K562 (cell line): ENCODE results near the gene ST6GAL1. TPM values are rescaled to one million over a fixed set of nuclear protein-coding genes. Genes with fewer than 3 reads are reported as not detected.

ENCODE experiments used
- EP400 ChIP-seq: fragments of 450-650 bp; IDR thresholded peaks from 2 replicates; pipeline ENCODE4 v1.6.1; 2017; ENCODE audit warnings: antibody characterized with exemption, mild to moderate bottlenecking, moderate library complexity
- JUN ChIP-seq, 2 experiments: sonication (generic) in 1 of 2; formaldehyde crosslinking in 1 of 2; IDR thresholded peaks; 2 replicates each; pipeline versions ENCODE4 v1.6.1 to v1.8.0; 2012 to 2022; ENCODE audit warnings: borderline replicate concordance in 2 of 2, mild to moderate bottlenecking in 2 of 2, improper control_type of control experiment in 1 of 2, low read depth in 1 of 2, low read length in 1 of 2, missing genetic modification reagents in 1 of 2
- KDM5B ChIP-seq: fragments of 200-600 bp; sonication (generic); IDR thresholded peaks from 2 replicates; pipeline ENCODE4 v1.6.1; 2012; ENCODE audit warnings: low read depth, mild to moderate bottlenecking, moderate library complexity, low read length, control low read depth, inconsistent platforms; ENCODE audit not compliant: insufficient replicate concordance
- MCM2 ChIP-seq: fragments of 450-650 bp; IDR thresholded peaks from 2 replicates; pipeline ENCODE4 v1.6.1; 2017; ENCODE audit warnings: low read depth, mild to moderate bottlenecking
- NR2C2 ChIP-seq, 2 experiments: fragments of 200-800 bp in 1 of 2; sonication (Bioruptor generic) in 1 of 2; sonication (generic) in 1 of 2; formaldehyde crosslinking in 1 of 2; IDR thresholded peaks; 2 replicates each; pipeline versions ENCODE4 v1.6.1 to v1.8.0; 2016 to 2022; ENCODE audit warnings: mild to moderate bottlenecking in 1 of 2, missing compliant biosample characterization in 1 of 2, missing genetic modification characterization in 1 of 2, missing genetic modification reagents in 1 of 2
- PHB ChIP-seq: fragments of 250-450 bp; sonication (Bioruptor Pico); IDR thresholded peaks from 2 replicates; pipeline ENCODE4 v1.5.0; 2021
- RBFOX2 ChIP-seq: fragments of 200-400 bp; formaldehyde crosslinking; IDR thresholded peaks from 2 replicates; pipeline ENCODE4 v1.6.1; 2017; ENCODE audit warnings: low read depth, mild to moderate bottlenecking, low read length, moderate library complexity
- ZBTB8A ChIP-seq: fragments of 450-650 bp; IDR thresholded peaks from 2 replicates; pipeline ENCODE4 v1.6.1; 2018; ENCODE audit warnings: mild to moderate bottlenecking, moderate library complexity; ENCODE audit not compliant: partially characterized antibody
- ZFP1 ChIP-seq: fragments of 450-650 bp; formaldehyde crosslinking; IDR thresholded peaks from 2 replicates; pipeline ENCODE4 v1.4.0; 2020; ENCODE audit warnings: mild to moderate bottlenecking, mixed read lengths
- ZKSCAN8 ChIP-seq: fragments of 200-800 bp; sonication (Bioruptor generic); IDR thresholded peaks from 2 replicates; pipeline ENCODE4 v1.6.1; 2016; ENCODE audit warnings: missing genetic modification characterization, missing compliant biosample characterization
- ZNF121 ChIP-seq: sonication (generic); formaldehyde crosslinking; conservative IDR thresholded peaks from 2 replicates; pipeline ENCODE4 v1.8.0; 2022; ENCODE audit warnings: missing genetic modification reagents
- ZNF239 ChIP-seq: fragments of 250-450 bp; sonication (Bioruptor Pico); IDR thresholded peaks from 2 replicates; pipeline ENCODE4 v1.4.0; 2020; ENCODE audit warnings: mild to moderate bottlenecking
- polyA plus RNA-seq, 8 experiments: library from polyadenylated mRNA; depleted of rRNA in 4 of 8; stranded (reverse) in 5 of 8; unstranded in 3 of 8; fragments of >200 nt; fragmentation: Nextera tagmentation in 2 of 8; fragmentation: Illumina TruSeq in 1 of 8; extraction: Ambion mirVana in 2 of 8; extraction: Trizol in 1 of 8; gene quantifications; 2 replicates each; pipeline versions ENCODE4 v1.2.1 to v1.2.3, GENCODE V29; 2011 to 2014; ENCODE audit warnings: inconsistent platforms in 1 of 8, missing spikeins in 1 of 8
- total RNA-seq, 7 experiments: library from RNA; depleted of rRNA in 6 of 7; stranded (reverse); fragments of >200 nt in 6 of 7; fragmentation: Illumina TruSeq in 2 of 7; extraction: Trizol in 2 of 7; gene quantifications; 2 replicates each; pipeline versions ENCODE4 v1.2.1 to v1.2.3, GENCODE V29; 2011 to 2021; ENCODE audit warnings: low replicate concordance in 1 of 7
- TF ChIP-seq, protein P1 (sequence below): sonication (generic); formaldehyde crosslinking; IDR thresholded peaks from 2 replicates; pipeline ENCODE4 v1.8.0; 2023; ENCODE audit warnings: mild to moderate bottlenecking, missing genetic modification reagents
- TF ChIP-seq, protein P2 (sequence below), 3 experiments: fragments of 200-800 bp in 1 of 3; fragments of 250-450 bp in 1 of 3; fragments of 450-650 bp in 1 of 3; sonication (Bioruptor Pico) in 1 of 3; sonication (Bioruptor generic) in 1 of 3; formaldehyde crosslinking in 1 of 3; IDR thresholded peaks; 2 replicates each; pipeline versions ENCODE4 v1.6.1 to v1.8.0; 2016 to 2022; ENCODE audit warnings: mild to moderate bottlenecking in 2 of 3, missing genetic modification characterization in 2 of 3, missing compliant biosample characterization in 1 of 3, moderate library complexity in 1 of 3

Gene ST6GAL1
- total and polyA plus RNA-seq, 9 of the 15 experiments (the other 6 are each of a cell fraction or from before 2014, with no cell fraction given): 31.9 to 145 (median 71.0) TPM

GRCh38 chr3:186997473-186997939 lies 67.2 kb downstream of the ST6GAL1 start (continued):
- TF ChIP-seq, protein P1, sequence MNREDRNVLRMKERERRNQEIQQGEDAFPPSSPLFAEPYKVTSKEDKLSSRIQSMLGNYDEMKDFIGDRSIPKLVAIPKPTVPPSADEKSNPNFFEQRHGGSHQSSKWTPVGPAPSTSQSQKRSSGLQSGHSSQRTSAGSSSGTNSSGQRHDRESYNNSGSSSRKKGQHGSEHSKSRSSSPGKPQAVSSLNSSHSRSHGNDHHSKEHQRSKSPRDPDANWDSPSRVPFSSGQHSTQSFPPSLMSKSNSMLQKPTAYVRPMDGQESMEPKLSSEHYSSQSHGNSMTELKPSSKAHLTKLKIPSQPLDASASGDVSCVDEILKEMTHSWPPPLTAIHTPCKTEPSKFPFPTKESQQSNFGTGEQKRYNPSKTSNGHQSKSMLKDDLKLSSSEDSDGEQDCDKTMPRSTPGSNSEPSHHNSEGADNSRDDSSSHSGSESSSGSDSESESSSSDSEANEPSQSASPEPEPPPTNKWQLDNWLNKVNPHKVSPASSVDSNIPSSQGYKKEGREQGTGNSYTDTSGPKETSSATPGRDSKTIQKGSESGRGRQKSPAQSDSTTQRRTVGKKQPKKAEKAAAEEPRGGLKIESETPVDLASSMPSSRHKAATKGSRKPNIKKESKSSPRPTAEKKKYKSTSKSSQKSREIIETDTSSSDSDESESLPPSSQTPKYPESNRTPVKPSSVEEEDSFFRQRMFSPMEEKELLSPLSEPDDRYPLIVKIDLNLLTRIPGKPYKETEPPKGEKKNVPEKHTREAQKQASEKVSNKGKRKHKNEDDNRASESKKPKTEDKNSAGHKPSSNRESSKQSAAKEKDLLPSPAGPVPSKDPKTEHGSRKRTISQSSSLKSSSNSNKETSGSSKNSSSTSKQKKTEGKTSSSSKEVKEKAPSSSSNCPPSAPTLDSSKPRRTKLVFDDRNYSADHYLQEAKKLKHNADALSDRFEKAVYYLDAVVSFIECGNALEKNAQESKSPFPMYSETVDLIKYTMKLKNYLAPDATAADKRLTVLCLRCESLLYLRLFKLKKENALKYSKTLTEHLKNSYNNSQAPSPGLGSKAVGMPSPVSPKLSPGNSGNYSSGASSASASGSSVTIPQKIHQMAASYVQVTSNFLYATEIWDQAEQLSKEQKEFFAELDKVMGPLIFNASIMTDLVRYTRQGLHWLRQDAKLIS (CRISPR knock-in tag): no peak
- TF ChIP-seq KDM5B (no peak), PHB (CRISPR knock-in tag) (no peak), ZKSCAN8 (no peak), NR2C2 (CRISPR knock-in tag; IDR thresholded peaks at IDR 0.05) (no peak), NR2C2 (tag; IDR thresholded peaks at IDR 0.05) (peak; percentile 17; the same call in 1 of the 2 replicates), ZFP1 (CRISPR knock-in tag) (no peak), ZBTB8A (no peak), MCM2 (no peak), EP400 (no peak; the same call in 1 of the 2 replicates), RBFOX2 (no peak), ZNF239 (CRISPR knock-in tag) (no peak), JUN (IDR thresholded peaks at IDR 0.05; ENCODE audit: borderline replicate concordance, low read depth, low read length) (no peak), JUN (CRISPR knock-in tag; IDR thresholded peaks at IDR 0.05; ENCODE audit: borderline replicate concordance) (no peak), ZNF121 (CRISPR knock-in tag) (peak; percentile 88)
- TF ChIP-seq, protein P2, sequence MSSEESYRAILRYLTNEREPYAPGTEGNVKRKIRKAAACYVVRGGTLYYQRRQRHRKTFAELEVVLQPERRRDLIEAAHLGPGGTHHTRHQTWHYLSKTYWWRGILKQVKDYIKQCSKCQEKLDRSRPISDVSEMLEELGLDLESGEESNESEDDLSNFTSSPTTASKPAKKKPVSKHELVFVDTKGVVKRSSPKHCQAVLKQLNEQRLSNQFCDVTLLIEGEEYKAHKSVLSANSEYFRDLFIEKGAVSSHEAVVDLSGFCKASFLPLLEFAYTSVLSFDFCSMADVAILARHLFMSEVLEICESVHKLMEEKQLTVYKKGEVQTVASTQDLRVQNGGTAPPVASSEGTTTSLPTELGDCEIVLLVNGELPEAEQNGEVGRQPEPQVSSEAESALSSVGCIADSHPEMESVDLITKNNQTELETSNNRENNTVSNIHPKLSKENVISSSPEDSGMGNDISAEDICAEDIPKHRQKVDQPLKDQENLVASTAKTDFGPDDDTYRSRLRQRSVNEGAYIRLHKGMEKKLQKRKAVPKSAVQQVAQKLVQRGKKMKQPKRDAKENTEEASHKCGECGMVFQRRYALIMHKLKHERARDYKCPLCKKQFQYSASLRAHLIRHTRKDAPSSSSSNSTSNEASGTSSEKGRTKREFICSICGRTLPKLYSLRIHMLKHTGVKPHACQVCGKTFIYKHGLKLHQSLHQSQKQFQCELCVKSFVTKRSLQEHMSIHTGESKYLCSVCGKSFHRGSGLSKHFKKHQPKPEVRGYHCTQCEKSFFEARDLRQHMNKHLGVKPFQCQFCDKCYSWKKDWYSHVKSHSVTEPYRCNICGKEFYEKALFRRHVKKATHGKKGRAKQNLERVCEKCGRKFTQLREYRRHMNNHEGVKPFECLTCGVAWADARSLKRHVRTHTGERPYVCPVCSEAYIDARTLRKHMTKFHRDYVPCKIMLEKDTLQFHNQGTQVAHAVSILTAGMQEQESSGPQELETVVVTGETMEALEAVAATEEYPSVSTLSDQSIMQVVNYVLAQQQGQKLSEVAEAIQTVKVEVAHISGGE (CRISPR knock-in tag; IDR thresholded peaks at IDR 0.05): 0 out of 6 replicates have a peak, but pooled peaks of 1 of the 3 experiments have one; percentile 2
